ENCODE results near the gene TRAF2.
"Not testable (repeated sequence)": the region's sequence is repeated elsewhere in the genome, so short reads cannot be mapped to it uniquely, and the experiment has no call there.

The TRAF2 gene

GRCh38 chr9:136882109-136882946, 4.0 kb upstream of the TRAF2 start:
- DNase-seq (ENCODE audit: low read depth, low spot score), result no peak

DNA sequence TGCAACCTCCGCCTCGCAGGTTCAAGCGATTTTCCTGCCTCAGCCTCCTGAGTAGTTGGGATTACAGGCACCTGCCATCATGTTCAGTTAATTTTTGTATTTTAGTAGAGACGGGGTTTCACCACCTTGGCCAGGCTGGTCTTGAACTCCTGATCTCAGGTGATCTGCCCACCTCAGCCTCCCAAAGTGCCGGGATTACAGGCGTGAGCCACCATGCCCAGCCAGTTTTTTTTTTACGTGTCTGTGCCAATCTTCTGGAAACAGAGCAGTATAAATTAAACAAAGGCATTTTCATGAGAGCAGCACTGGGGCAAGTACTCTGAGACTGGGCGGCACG, 3.4 kb upstream of the TRAF2 start:
- DNase-seq (ENCODE audit: low read depth, low spot score), result not testable (repeated sequence)

DNA sequence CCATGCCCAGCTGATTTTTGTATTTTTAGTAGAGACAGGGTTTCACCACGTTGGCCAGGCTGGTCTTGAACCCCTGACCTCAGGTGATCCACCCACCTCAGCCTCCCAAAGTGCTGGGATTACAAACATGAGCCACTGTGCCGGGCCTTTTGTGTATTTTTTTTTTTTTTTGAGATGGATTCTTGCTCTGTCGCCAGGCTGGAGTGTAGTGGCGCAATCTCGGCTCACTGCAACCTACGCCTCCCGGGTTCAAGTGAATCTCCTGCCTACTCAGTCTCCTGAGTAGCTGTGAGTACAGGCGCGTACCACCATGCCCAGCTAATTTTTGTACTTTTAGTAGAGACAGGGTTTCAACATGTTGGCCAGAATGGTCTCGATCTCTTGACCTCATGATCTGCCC, 2.6 kb upstream of the TRAF2 start:
- not testable (repeated sequence) for DNase-seq (ENCODE audit: low read depth, low spot score)

- DNase-seq (ENCODE audit: low read depth, low spot score), result no peak
Observed at GRCh38 chr9:136886610-136887597, 588 bp downstream of the TRAF2 start.

- no peak for DNase-seq (ENCODE audit: low read depth, low spot score)
Observed at GRCh38 chr9:136888454-136888853, 2.1 kb downstream of the TRAF2 start.

GRCh38 chr9:136889858-136890257, 3.5 kb downstream of the TRAF2 start:
- DNase-seq (ENCODE audit: low read depth, low spot score), result no peak

GRCh38 chr9:136890661-136891060, 4.3 kb downstream of the TRAF2 start:
- no peak for DNase-seq (ENCODE audit: low read depth, low spot score)

GRCh38 chr9:136896027-136896426, 9.7 kb downstream of the TRAF2 start:
- no peak for DNase-seq (ENCODE audit: low read depth, low spot score)

GRCh38 chr9:136898483-136899100, 12.3 kb downstream of the TRAF2 start:
- no peak for DNase-seq (ENCODE audit: low read depth, low spot score)

DNA sequence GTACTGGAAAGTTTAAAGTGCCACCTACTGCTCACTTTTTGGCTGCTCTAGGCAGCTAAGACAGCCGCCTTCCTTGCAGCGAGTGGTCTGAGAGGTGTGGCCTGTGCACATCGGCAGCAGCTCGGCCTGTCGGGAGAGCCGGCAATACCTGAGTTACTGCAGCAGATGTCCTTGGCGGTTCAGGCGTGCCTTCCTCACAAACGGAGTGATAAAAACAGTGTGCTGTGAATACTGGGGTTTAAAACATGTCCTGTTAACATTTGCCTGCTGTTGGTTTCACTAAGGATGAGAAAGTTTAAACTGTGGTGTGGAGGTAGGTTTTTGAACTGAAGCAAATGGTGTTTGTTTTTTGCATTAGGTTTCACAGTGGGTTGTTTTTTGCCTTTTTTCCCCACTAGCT, 12.9 kb downstream of the TRAF2 start:
- DNase-seq (ENCODE audit: low read depth, low spot score), result no peak

DNA sequence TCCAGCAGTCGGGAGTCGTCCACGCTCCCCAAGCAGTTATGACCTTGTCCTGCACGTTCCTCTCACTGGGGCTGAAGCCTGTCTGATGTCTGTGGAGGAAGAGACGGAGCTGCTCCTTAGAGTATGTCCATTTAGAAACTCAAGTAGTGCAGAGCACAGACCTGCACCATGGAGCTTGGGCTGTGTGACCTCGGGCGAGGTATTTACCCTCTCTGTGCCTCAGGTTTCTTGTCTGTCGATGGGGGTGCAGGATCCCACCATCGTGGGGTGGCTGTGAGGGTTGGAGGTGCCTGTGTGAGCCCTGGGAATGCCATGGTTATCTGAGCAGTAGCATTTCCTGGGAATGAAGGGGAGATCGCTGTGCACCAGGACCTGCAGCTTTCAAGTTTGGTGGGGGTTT, 14.2 kb downstream of the TRAF2 start:
- DNase-seq (ENCODE audit: low read depth, low spot score), result no peak

DNA sequence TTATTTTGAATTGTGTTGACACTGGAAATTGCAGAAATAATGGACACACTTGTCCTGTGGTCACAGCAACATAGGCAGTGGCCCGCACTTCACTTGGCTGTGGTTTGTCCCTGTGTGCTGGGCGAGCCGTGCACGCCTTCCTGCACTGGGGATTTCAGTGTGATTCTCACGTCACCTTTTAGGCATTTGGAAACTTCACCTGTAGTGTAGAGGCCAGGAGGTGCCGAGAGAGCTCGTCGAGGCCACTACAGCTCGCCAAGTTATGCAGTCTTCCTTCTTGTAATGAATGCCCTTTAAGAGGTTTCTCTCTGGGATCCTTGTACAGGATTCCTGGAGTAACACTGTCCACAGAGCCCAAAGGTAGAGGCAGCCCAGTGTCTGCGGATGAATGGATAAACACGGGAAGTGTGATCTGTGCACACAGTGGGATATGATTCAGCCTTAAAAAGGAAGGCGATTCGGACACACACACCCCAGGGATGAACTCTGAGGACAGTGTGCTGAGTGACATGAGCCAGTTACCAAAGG, 14.7 kb downstream of the TRAF2 start:
- DNase-seq (ENCODE audit: low read depth, low spot score), result no peak

DNA sequence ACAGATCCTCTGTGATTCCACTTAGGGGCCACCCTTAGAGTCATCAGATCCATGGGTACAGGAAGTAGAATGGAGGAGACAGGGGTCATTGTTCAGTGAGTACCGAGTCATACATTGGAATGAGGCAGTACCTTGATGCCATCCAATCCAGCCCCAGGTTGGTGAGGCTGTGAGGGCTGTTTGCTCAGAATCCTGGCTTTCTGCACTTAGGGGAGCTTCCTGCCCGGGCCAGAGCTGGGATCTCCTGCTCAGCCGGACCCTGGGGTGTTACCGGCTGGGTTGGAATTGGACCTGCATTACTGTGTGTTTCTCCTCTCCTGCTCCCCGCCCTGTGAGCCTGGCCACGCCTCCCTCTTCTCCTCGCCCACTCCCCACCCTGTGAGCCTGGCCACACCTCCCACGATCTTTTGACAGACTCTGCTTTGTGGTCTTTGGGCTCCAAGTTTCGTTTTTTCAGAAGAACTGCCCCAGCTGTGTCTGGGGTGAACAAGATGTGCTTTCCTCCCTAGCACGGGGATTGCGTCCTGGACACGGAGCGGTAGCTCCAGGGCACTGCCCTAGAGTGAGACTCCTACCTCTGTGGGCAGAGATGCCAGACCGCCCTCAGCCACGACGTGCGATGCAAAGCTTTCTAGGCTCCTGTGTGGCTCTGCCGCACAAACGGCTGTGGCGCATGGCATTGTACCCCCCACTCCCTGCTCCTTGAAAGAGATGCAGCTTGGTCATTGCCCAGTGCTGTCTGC, 15.4 kb downstream of the TRAF2 start:
- DNase-seq (ENCODE audit: low read depth, low spot score), result no peak

DNA sequence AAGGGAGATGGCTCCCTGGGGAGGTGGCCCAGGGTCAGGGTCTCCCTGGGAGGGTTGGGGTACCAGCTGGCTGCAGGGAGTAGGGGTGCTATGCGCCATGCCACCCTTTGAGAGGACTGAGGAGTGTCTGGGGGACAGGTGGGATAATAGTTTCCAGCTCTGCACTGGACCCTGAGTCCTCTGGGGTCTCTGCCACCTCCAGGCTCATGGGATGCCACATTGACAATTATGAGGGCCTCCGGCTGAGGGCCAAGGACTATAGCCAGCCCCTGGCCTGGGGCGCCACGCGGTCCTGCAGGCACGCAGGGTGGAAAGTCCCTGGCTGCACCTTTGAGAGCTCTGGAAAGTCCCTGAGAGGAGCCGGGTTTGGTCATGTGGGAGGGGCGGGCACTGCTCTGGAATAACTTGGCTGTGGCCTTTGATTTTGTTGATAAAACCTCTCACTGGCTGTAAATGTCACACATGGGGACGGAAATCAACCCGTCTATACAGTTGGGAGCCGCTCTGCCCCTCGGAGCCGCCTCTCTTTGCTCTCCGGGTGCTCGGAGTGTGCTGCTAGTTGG, 16.0 kb downstream of the TRAF2 start:
- no peak for DNase-seq (ENCODE audit: low read depth, low spot score)

DNA sequence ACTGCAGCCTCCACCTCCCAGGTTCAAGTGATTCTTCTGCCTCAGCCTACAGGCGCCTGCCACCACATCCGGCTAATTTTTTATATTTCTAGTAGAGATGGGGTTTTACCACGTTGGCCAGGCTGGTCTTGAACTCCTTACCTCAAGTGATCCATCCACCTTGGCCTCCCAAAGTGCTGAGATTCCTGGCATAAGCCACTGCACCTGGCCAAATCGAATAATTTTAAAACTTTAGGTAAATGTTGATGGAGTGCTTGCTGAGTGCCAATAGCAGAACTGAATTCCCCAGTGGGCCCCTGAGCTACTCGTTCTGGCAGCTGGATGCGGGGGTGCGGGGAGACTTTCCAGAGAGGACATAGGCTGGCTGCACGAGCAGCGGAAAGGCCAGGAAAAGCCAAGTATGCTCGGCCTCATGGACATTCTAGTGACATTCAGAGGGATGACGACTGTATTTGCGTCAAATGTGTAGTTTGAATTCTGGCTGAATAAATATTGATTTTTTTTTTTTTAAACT, 16.8 kb downstream of the TRAF2 start:
- no peak for DNase-seq (ENCODE audit: low read depth, low spot score)

DNA sequence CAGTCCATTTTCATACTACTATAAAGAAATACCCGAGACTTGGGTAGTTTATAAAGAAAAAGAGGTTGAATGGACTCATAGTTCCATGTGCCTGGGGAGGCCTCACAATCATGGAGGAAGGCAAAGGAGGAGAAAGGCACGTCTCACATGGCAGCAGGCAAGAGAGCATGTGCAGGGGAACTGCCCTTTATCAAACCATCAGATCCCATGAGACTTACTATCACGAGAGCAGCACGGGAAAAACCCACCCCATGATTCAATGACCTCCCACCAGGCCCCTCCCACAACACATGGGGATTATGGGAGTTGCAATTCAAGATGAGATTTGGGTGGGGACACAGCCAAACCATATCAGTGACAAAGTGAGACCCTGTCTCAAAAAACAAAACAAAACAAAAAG, 19.9 kb downstream of the TRAF2 start:
- no peak for DNase-seq (ENCODE audit: low read depth, low spot score)

DNA sequence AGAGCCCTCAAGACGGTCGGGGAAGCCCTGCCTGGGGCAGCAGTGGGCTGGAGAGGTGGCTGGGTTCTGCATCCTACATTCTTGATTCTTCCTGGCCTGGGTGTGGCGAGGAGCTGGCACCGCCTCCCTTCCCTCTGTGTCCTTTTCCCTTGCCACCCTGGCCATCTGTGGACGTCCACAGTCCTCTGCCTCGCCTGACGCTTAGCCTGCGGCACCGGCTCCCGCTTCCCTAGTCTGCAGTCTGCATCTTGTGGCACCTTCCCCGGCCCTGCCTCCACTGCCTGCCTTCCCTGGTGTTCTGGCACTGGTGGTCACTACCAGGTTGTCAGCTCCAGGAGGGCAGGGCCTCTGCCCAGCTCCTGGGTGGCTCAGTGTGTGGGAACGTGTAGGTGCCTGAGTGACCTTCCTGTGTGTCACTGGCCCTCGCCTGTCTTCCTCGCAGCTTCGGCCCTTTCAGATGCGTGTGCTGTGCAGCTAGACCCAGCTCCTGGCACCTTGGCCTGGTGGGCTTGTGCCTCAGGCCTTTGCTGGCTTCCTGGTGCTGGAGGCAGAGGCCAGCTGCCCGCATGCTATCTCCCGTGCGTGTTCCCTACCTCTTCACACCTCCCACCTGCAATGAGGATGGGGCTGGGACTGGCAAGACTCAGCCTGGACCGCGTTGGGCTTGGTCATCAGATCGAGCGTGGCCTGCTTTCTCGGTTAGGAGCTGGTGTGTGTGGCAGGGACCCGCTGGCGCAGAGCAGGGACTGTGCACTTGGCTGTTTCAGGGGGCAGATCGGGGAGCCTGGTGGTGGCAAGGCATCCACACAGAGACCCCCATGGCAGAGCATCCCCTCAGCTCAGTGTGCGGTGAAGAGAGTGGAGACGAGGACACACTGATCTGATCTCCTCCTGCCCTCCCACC, 20.9 kb downstream of the TRAF2 start:
- DNase-seq (ENCODE audit: low read depth, low spot score), result no peak

GRCh38 chr9:136910197-136910900, 24.0 kb downstream of the TRAF2 start:
- no peak for DNase-seq (ENCODE audit: low read depth, low spot score)

- DNase-seq (ENCODE audit: low read depth, low spot score), result no peak
Observed at GRCh38 chr9:136910901-136911245, 24.6 kb downstream of the TRAF2 start.

All from brain pericyte (primary cell).